ENCODE data around the gene DENND5A. TPM values are rescaled to one million over a fixed set of nuclear protein-coding genes. Genes with fewer than 3 reads are reported as not detected.

DENND5A gene
- total RNA-seq, 4 donors from 2014 or later: 13.8 to 56.3 (median 23.4) TPM

DNA sequence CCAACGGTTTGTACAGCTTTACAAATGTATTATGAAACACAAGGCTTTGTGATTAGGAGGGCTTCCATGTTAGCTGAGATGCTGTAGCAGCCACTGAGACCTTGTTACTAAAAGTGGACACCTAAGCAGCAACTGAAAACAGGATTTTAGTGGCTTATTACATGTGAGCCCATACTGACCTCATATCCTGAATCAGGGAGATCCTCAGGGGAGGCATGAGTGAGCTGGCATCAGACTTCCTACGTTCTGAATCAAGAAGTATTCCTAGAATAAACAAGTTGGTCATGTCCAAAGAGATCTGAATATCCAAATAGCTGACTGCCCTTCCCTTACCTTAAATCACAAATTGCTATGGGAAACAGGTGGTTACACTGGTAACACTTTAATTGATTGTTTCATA is 114.6 kb downstream of the DENND5A start:
- Histone ChIP-seq H3K27me3 (no peaks in the 10 kb centered on the region), H3K4me3 (no peak overlapping the region), H3K9me3 (no peaks in the 10 kb centered on the region), H3K27ac (no peak overlapping the region), H3K36me3 (peaks cover 5 to 72% (median 8%) of the 10 kb centered on the region in 3 donors), H3K4me1 (peaks cover 0 to 29% (median 15%) of the 10 kb centered on the region in 3 donors)
- TF ChIP-seq POLR2A (IDR thresholded peaks at IDR 0.05) (no peak), CTCF (IDR thresholded peaks at IDR 0.05) (no peak)
- intact Hi-C loops (cut with DNase I): no loop called here
- WGBS, 2 donors: 43 to 65% methylated on average over 2 of the region's 2 CpGs
- no peak for DNase-seq

DNA sequence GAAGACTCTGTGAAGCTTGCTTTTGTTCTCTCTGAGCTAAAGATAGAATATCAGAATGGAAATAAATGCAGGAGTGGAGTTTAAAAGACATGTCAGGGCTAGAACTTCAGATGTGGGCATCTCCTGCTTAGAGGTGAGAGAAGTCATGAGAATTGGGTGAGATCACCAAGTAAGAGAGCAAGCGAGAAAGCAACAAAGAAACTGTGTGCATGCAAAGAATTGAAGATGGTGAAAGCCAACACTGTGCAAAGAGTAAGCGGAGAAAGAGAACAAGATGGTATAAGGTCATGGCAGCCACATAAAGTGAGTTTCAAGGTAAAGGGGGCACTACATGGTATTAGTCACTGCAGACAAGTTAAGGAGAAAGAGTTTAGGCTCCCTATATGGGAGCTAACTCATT is 116.4 kb downstream of the DENND5A start:
- DNase-seq: no peak
- intact Hi-C loops (cut with DNase I): no loop called here
- 73 to 82% methylated on average over 2 of the region's 2 CpGs for WGBS, 2 donors

DNA sequence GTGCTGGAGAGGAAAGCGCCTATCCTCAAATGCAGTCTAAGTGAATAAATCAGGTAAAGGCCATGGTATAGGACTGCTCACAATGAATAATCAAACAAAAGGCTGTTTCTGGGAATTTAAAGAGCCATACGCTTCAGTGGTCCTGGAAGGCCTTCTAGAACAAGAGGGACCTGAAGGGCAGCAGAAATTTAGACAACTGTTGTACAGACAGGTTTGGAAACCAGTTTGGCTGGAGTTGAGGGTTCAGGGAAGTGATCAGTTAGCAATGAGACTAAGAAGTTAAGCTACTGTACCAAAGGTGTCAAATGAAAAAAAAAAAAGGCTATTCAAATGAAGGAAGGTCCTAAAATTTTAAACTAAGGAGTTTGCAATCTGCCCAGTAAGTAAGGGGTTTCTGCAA is 117.1 kb downstream of the DENND5A start:
- no peak overlapping the region for H3K4me3 ChIP-seq
- H3K36me3 ChIP-seq: peaks cover 8 to 97% (median 19%) of the 10 kb centered on the region in 3 donors
- no peak for DNase-seq
- H3K27me3 ChIP-seq: no peaks in the 10 kb centered on the region
- 65 to 73% methylated on average over 2 of the region's 2 CpGs for WGBS, 2 donors
- peaks cover 0 to 44% (median 15%) of the 10 kb centered on the region in 3 donors for H3K4me1 ChIP-seq
- H3K9me3 ChIP-seq: no peaks in the 10 kb centered on the region
- TF ChIP-seq POLR2A (IDR thresholded peaks at IDR 0.05): no peak
- TF ChIP-seq CTCF (IDR thresholded peaks at IDR 0.05): no peak
- intact Hi-C loops (cut with DNase I): no loop called here
- peak overlapping the region in 2 of 4 donors; percentile 18 to 40 for H3K27ac ChIP-seq

More for the DNA sequence above, 116.4 kb downstream of the DENND5A start:
- Histone ChIP-seq H3K36me3 (peaks cover 8 to 90% (median 15%) of the 10 kb centered on the region in 3 donors), H3K4me1 (peaks cover 0 to 37% (median 15%) of the 10 kb centered on the region in 3 donors), H3K4me3 (no peak overlapping the region), H3K27me3 (no peaks in the 10 kb centered on the region), H3K27ac (peak overlapping the region in 1 of 4 donors; percentile 40), H3K9me3 (no peaks in the 10 kb centered on the region)
- no peak for TF ChIP-seq POLR2A (IDR thresholded peaks at IDR 0.05)
- no peak for TF ChIP-seq CTCF (IDR thresholded peaks at IDR 0.05)

- Histone ChIP-seq H3K36me3 (peaks cover 0 to 98% (median 19%) of the 10 kb centered on the region in 3 donors), H3K27me3 (no peaks in the 10 kb centered on the region)
- 93 to 100% methylated on average over 1 to 2 of the region's 2 CpGs for WGBS, 2 donors
Observed at GRCh38 chr11:9146477-9146876, 118.7 kb downstream of the DENND5A start.

DNA sequence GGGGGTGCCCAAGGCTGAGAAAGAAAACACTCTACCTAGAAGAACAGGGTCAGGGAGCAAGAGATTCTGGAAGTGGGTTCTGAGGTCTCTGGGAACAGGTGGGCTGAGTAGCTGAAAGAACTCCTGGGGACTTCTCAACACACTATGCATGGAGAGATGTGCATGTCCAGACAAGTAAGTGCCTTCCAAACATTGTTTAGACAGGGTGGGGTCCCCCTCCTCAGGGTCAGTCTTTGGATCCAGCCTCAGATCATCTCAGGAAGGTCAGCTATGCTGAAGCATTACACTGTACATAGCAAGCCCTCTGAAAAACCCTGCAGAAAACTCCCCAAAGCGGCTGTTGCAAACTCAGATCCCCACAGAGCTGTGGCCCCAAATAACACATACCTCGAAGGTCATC is 119.9 kb downstream of the DENND5A start:
- peaks cover 0 to 51% (median 15%) of the 10 kb centered on the region in 3 donors for H3K4me1 ChIP-seq
- no peaks in the 10 kb centered on the region for H3K9me3 ChIP-seq
- no peaks in the 10 kb centered on the region for H3K27me3 ChIP-seq
- H3K36me3 ChIP-seq: peaks cover 0 to 100% (median 19%) of the 10 kb centered on the region in 3 donors
- TF ChIP-seq CTCF (IDR thresholded peaks at IDR 0.05): no peak
- TF ChIP-seq POLR2A (IDR thresholded peaks at IDR 0.05): no peak
- intact Hi-C loops (cut with DNase I): no loop called here
- no peak for DNase-seq
- WGBS, 2 donors: 75 to 95% methylated on average over 2 of the region's 2 CpGs
- H3K4me3 ChIP-seq: no peak overlapping the region
- H3K27ac ChIP-seq: no peak overlapping the region

More at GRCh38 chr11:9146477-9146876, 118.7 kb downstream of the DENND5A start:
- no peaks in the 10 kb centered on the region for H3K9me3 ChIP-seq
- no peak for DNase-seq
- no peak overlapping the region for H3K4me3 ChIP-seq
- TF ChIP-seq POLR2A (IDR thresholded peaks at IDR 0.05) (no peak), CTCF (IDR thresholded peaks at IDR 0.05) (no peak)
- no peak overlapping the region for H3K27ac ChIP-seq
- intact Hi-C loops (cut with DNase I): no loop called here
- H3K4me1 ChIP-seq: peaks cover 0 to 45% (median 15%) of the 10 kb centered on the region in 3 donors

All from esophagus squamous epithelium (tissue), 5 donors.